ENCODE data around the gene AOC3.

AOC3 gene

GRCh38 chr17:42827472-42827871 is 23.5 kb upstream of the AOC3 start:
- no peak for DNase-seq
- Histone ChIP-seq H3K27me3 (replicated peaks) (no peaks in the 10 kb centered on the region), H3K36me3 (replicated peaks) (no peaks in the 10 kb centered on the region), H3K27ac (no peak overlapping the region), H3K4me3 (ENCODE audit: low read depth, low read length) (no peak overlapping the region)
- in situ Hi-C loops (cut with HindIII; ENCODE audit: low pct_ligation_motif_present, low sequenced_read_pairs), result no loop called here
- TF ChIP-seq, protein P1, sequence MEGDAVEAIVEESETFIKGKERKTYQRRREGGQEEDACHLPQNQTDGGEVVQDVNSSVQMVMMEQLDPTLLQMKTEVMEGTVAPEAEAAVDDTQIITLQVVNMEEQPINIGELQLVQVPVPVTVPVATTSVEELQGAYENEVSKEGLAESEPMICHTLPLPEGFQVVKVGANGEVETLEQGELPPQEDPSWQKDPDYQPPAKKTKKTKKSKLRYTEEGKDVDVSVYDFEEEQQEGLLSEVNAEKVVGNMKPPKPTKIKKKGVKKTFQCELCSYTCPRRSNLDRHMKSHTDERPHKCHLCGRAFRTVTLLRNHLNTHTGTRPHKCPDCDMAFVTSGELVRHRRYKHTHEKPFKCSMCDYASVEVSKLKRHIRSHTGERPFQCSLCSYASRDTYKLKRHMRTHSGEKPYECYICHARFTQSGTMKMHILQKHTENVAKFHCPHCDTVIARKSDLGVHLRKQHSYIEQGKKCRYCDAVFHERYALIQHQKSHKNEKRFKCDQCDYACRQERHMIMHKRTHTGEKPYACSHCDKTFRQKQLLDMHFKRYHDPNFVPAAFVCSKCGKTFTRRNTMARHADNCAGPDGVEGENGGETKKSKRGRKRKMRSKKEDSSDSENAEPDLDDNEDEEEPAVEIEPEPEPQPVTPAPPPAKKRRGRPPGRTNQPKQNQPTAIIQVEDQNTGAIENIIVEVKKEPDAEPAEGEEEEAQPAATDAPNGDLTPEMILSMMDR (IDR thresholded peaks at IDR 0.05; ENCODE audit: low read depth, low read length, missing control alignments), result no peak

DNA sequence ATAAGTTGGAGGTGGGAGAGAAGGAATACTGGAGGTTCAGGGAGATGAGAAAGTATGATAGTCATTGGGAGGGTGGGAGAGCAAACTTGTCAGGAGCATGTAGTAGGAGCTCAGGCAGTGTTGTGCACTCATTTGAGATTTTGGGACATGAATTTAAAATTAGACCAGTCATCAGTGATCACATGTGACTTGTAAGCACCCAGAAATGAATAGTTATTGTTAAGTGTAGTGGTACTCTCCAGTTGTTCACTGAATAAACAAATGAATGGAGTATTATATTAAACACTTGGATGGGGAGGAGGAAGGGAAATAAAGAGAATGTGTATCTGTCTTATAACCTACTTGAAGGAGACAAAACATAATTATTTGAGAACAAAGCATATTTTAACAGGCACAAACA is 20.0 kb upstream of the AOC3 start:
- H3K27ac ChIP-seq, result no peak overlapping the region
- H3K36me3 ChIP-seq (replicated peaks), result peaks cover 6% of the 10 kb centered on the region
- DNase-seq, result no peak
- no peak overlapping the region for H3K4me3 ChIP-seq (ENCODE audit: low read depth, low read length)
- in situ Hi-C loops (cut with HindIII; ENCODE audit: low pct_ligation_motif_present, low sequenced_read_pairs), result no loop called here
- TF ChIP-seq, protein P1 (IDR thresholded peaks at IDR 0.05; ENCODE audit: low read depth, low read length, missing control alignments), result no peak
- H3K27me3 ChIP-seq (replicated peaks), result no peaks in the 10 kb centered on the region

DNA sequence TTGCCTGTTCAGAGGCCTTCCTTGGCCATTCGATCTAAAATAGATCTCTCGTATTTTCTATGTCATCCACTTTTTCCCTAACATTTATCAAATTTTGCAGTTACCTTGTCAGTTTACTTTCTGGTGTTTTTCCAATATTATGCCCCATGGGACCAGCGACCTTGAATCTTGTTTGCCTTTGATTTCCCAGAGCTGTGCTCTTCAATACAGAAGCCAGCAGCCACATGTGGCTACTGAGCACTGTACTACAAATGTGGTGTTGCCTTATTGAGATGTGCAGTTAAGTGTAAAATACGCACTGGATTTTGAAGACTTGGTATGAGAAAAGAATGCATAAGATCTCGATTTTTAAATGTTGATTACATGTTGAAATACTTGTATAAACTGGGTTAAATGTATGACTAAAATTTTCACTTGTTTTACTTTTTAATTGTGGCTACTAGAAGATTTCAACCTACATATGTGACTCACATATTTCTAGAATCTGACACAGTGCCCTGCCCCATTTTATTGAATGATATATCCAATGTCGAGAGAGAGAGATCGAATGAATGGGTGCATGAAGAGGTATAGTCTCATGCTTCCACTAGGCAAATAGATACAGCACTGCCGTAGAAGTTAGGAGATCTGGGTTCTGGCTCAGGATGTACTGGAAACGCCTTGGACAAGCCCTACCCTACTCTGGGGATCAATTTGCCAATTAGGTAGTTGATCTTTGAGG is 18.6 kb upstream of the AOC3 start:
- peaks cover 16% of the 10 kb centered on the region for H3K36me3 ChIP-seq (replicated peaks)
- H3K27ac ChIP-seq, result peak overlapping the region; percentile 86
- DNase-seq, result peak; percentile 9
- peak overlapping the region; percentile 99 for H3K4me3 ChIP-seq (ENCODE audit: low read depth, low read length)
- in situ Hi-C loops (cut with HindIII; ENCODE audit: low pct_ligation_motif_present, low sequenced_read_pairs), result no loop called here
- TF ChIP-seq, protein P1 (IDR thresholded peaks at IDR 0.05; ENCODE audit: low read depth, low read length, missing control alignments), result no peak
- no peaks in the 10 kb centered on the region for H3K27me3 ChIP-seq (replicated peaks)

GRCh38 chr17:42832934-42833766 is 17.8 kb upstream of the AOC3 start, which contains the start of gene PSME3:
Gene PSME3, plus strand, starts transcription at chr17:42833397. Its CDS starts 235 bp downstream, at chr17:42833632.
- H3K36me3 ChIP-seq (replicated peaks), result peaks cover 22% of the 10 kb centered on the region
- peak within 1 kb of the TSS; percentile 86 for H3K27ac ChIP-seq
- in situ Hi-C loops (cut with HindIII; ENCODE audit: low pct_ligation_motif_present, low sequenced_read_pairs), result no loop called here
- H3K27me3 ChIP-seq (replicated peaks), result no peaks in the 10 kb centered on the region
- DNase-seq, result peak; percentile 82
- H3K4me3 ChIP-seq (ENCODE audit: low read depth, low read length), result peak within 1 kb of the TSS; percentile 99
- TF ChIP-seq, protein P1 (IDR thresholded peaks at IDR 0.05; ENCODE audit: low read depth, low read length, missing control alignments), result peak; percentile 3

GRCh38 chr17:42833767-42834422 is 17.1 kb upstream of the AOC3 start:
- TF ChIP-seq, protein P1 (IDR thresholded peaks at IDR 0.05; ENCODE audit: low read depth, low read length, missing control alignments), result no peak
- in situ Hi-C loops (cut with HindIII; ENCODE audit: low pct_ligation_motif_present, low sequenced_read_pairs), result no loop called here
- peak overlapping the region; percentile 99 for H3K4me3 ChIP-seq (ENCODE audit: low read depth, low read length)
- H3K27ac ChIP-seq, result peak overlapping the region; percentile 86
- no peak for DNase-seq
- peaks cover 28% of the 10 kb centered on the region for H3K36me3 ChIP-seq (replicated peaks)
- H3K27me3 ChIP-seq (replicated peaks), result no peaks in the 10 kb centered on the region
